ENCODE measurements around the gene RNF103. TPM values are rescaled to one million over a fixed set of nuclear protein-coding genes. Genes with fewer than 3 reads are reported as not detected.
"Not testable (repeated sequence)": the region's sequence is repeated elsewhere in the genome, so short reads cannot be mapped to it uniquely, and the experiment has no call there.

The RNF103 gene
- total RNA-seq = 10 to 100 TPM in 1 of 2 experiments, 1 to 10 TPM in 1; 8.4 to 10.0 TPM

GRCh38 chr2:86623494-86624266 lies at the start of gene RNF103:
Gene RNF103 (minus strand): TSS chr2:86623865. CDS start chr2:86622886, 979 bp downstream.
- H3K36me3 Mint-ChIP-seq (ENCODE audit: low read depth) = peaks cover 15% of the 10 kb centered on the region
- H3K4me3 Mint-ChIP-seq = peak within 1 kb of the TSS; percentile 95
- DNase-seq = peak; percentile 96
- H3K27ac Mint-ChIP-seq = peak within 1 kb of the TSS; percentile 96
- ChIA-PET CTCF (interaction anchor here (1.3 kb wide), 1 partner anchor 141 kb away, joined by 4 read pairs; no protein-coding TSS in a partner anchor), POLR2A (interaction anchor here (0.6 to 2.4 kb wide), 2 partner anchors 105 to 183 kb away, joined by 3 to 16 read pairs; partner anchors contain the start of gene KDM3A)
- intact Hi-C loops (cut with DNase I, micrococcal nuclease) = loop anchor here (1.0 to 5.0 kb wide), 8 partner anchors 39 to 516 kb away; partner anchors contain the start of genes CHMP3 (in 2 of the 2), KDM3A (in 2 of the 2), IMMT (in 1 of the 2) and POLR1A (in 1 of the 2)
- ATAC-seq = peak; percentile 89
- H3K9me3 Mint-ChIP-seq (ENCODE audit: low read depth) = no peaks in the 10 kb centered on the region
- peaks cover 31% of the 10 kb centered on the region for H3K4me1 Mint-ChIP-seq
- H3K27me3 Mint-ChIP-seq = peaks cover 2% of the 10 kb centered on the region

- H3K4me3 Mint-ChIP-seq = no peak overlapping the region
- H3K9me3 Mint-ChIP-seq (ENCODE audit: low read depth) = no peaks in the 10 kb centered on the region
- ATAC-seq (no peak), DNase-seq (no peak)
- intact Hi-C loops (cut with DNase I, micrococcal nuclease) = no loop called here
- no peaks in the 10 kb centered on the region for H3K4me1 Mint-ChIP-seq
- H3K36me3 Mint-ChIP-seq (ENCODE audit: low read depth) = no peaks in the 10 kb centered on the region
- ChIA-PET CTCF (no interaction called here), POLR2A (no interaction called here)
- no peak overlapping the region for H3K27ac Mint-ChIP-seq
- no peaks in the 10 kb centered on the region for H3K27me3 Mint-ChIP-seq
Measured at GRCh38 chr2:86673011-86673410, 49.3 kb upstream of the RNF103 start.

GRCh38 chr2:86672027-86672545 lies 48.4 kb upstream of the RNF103 start:
- H3K27me3 Mint-ChIP-seq = no peaks in the 10 kb centered on the region
- ChIA-PET CTCF (no interaction called here), POLR2A (no interaction called here)
- no peak overlapping the region for H3K27ac Mint-ChIP-seq
- no peaks in the 10 kb centered on the region for H3K9me3 Mint-ChIP-seq (ENCODE audit: low read depth)
- H3K4me1 Mint-ChIP-seq = no peaks in the 10 kb centered on the region
- no peak overlapping the region for H3K4me3 Mint-ChIP-seq
- ATAC-seq (no peak), DNase-seq (no peak)
- intact Hi-C loops (cut with DNase I, micrococcal nuclease) = no loop called here
- H3K36me3 Mint-ChIP-seq (ENCODE audit: low read depth) = no peaks in the 10 kb centered on the region

GRCh38 chr2:86671337-86671981 lies 47.8 kb upstream of the RNF103 start:
- Mint-ChIP-seq H3K27ac (no peak overlapping the region), H3K4me3 (no peak overlapping the region), H3K36me3 (ENCODE audit: low read depth) (no peaks in the 10 kb centered on the region), H3K27me3 (no peaks in the 10 kb centered on the region), H3K4me1 (no peaks in the 10 kb centered on the region), H3K9me3 (ENCODE audit: low read depth) (no peaks in the 10 kb centered on the region)
- ChIA-PET POLR2A (no interaction called here), CTCF (no interaction called here)
- ATAC-seq = no peak
- no peak for DNase-seq
- intact Hi-C loops (cut with DNase I, micrococcal nuclease) = no loop called here

- ATAC-seq; H3K4me1 Mint-ChIP-seq; H3K9me3 Mint-ChIP-seq (ENCODE audit: low read depth); H3K36me3 Mint-ChIP-seq (ENCODE audit: low read depth); H3K27ac Mint-ChIP-seq; H3K27me3 Mint-ChIP-seq; POLR2A ChIA-PET; intact Hi-C loops (cut with DNase I, micrococcal nuclease); CTCF ChIA-PET; H3K4me3 Mint-ChIP-seq; DNase-seq: not testable (repeated sequence)
Measured at GRCh38 chr2:86669323-86669722, 45.7 kb upstream of the RNF103 start.

GRCh38 chr2:86661333-86661732 lies 37.7 kb upstream of the RNF103 start:
- H3K27ac Mint-ChIP-seq = no peak overlapping the region
- H3K4me3 Mint-ChIP-seq = no peak overlapping the region
- DNase-seq = peak; percentile 27
- POLR2A ChIA-PET = no interaction called here
- ATAC-seq = no peak
- H3K9me3 Mint-ChIP-seq (ENCODE audit: low read depth) = peaks cover 7% of the 10 kb centered on the region
- H3K4me1 Mint-ChIP-seq = no peaks in the 10 kb centered on the region
- no peaks in the 10 kb centered on the region for H3K36me3 Mint-ChIP-seq (ENCODE audit: low read depth)
- no peaks in the 10 kb centered on the region for H3K27me3 Mint-ChIP-seq
- CTCF ChIA-PET = no interaction called here
- intact Hi-C loops (cut with DNase I, micrococcal nuclease) = no loop called here

GRCh38 chr2:86650188-86650587 lies 26.5 kb upstream of the RNF103 start:
- CTCF ChIA-PET = no interaction called here
- Mint-ChIP-seq H3K4me1 (no peaks in the 10 kb centered on the region), H3K9me3 (ENCODE audit: low read depth) (peaks cover 17% of the 10 kb centered on the region), H3K4me3 (no peak overlapping the region), H3K27me3 (peaks cover 5% of the 10 kb centered on the region), H3K36me3 (ENCODE audit: low read depth) (peaks cover 5% of the 10 kb centered on the region), H3K27ac (no peak overlapping the region)
- ATAC-seq (no peak), DNase-seq (no peak)
- intact Hi-C loops (cut with DNase I, micrococcal nuclease) = loop anchor here in 1 of 2 experiments (5.0 kb wide), 1 partner anchor 37 kb away; no protein-coding TSS in a partner anchor
- POLR2A ChIA-PET = no interaction called here

- Mint-ChIP-seq H3K9me3 (ENCODE audit: low read depth) (peaks cover 17% of the 10 kb centered on the region), H3K36me3 (ENCODE audit: low read depth) (peaks cover 5% of the 10 kb centered on the region), H3K4me3 (no peak overlapping the region), H3K4me1 (no peaks in the 10 kb centered on the region), H3K27me3 (peaks cover 5% of the 10 kb centered on the region), H3K27ac (no peak overlapping the region)
- POLR2A ChIA-PET = no interaction called here
- ATAC-seq (no peak), DNase-seq (no peak)
- intact Hi-C loops (cut with DNase I, micrococcal nuclease) = no loop called here
- CTCF ChIA-PET = no interaction called here
Measured at GRCh38 chr2:86649119-86649947, 25.7 kb upstream of the RNF103 start.

- intact Hi-C loops (cut with DNase I, micrococcal nuclease) = no loop called here
- no peaks in the 10 kb centered on the region for H3K4me1 Mint-ChIP-seq
- ATAC-seq (no peak), DNase-seq (no peak)
- H3K27ac Mint-ChIP-seq = no peak overlapping the region
- H3K4me3 Mint-ChIP-seq = no peak overlapping the region
- peaks cover 5% of the 10 kb centered on the region for H3K36me3 Mint-ChIP-seq (ENCODE audit: low read depth)
- H3K27me3 Mint-ChIP-seq = peaks cover 5% of the 10 kb centered on the region
- ChIA-PET POLR2A (no interaction called here), CTCF (no interaction called here)
- H3K9me3 Mint-ChIP-seq (ENCODE audit: low read depth) = peaks cover 17% of the 10 kb centered on the region
Measured at GRCh38 chr2:86648681-86649080, 25.0 kb upstream of the RNF103 start.

GRCh38 chr2:86646865-86647264 lies 23.2 kb upstream of the RNF103 start:
- CTCF ChIA-PET = no interaction called here
- Mint-ChIP-seq H3K27ac (no peak overlapping the region), H3K36me3 (ENCODE audit: low read depth) (peaks cover 5% of the 10 kb centered on the region)

GRCh38 chr2:86646329-86646728 lies 22.7 kb upstream of the RNF103 start:
- H3K4me3 Mint-ChIP-seq = no peak overlapping the region
- ChIA-PET CTCF (interaction anchor here (0.8 kb wide), 1 partner anchor 470 kb away, joined by 3 read pairs; no protein-coding TSS in a partner anchor), POLR2A (no interaction called here)
- no peak overlapping the region for H3K27ac Mint-ChIP-seq
- H3K36me3 Mint-ChIP-seq (ENCODE audit: low read depth) = peaks cover 5% of the 10 kb centered on the region
- H3K9me3 Mint-ChIP-seq (ENCODE audit: low read depth) = peaks cover 16% of the 10 kb centered on the region
- H3K27me3 Mint-ChIP-seq = peaks cover 5% of the 10 kb centered on the region
- intact Hi-C loops (cut with DNase I, micrococcal nuclease) = no loop called here
- ATAC-seq (no peak), DNase-seq (no peak)
- no peaks in the 10 kb centered on the region for H3K4me1 Mint-ChIP-seq

More at GRCh38 chr2:86646865-86647264, 23.2 kb upstream of the RNF103 start:
- no peaks in the 10 kb centered on the region for H3K4me1 Mint-ChIP-seq
- DNase-seq (no peak), ATAC-seq (no peak)
- POLR2A ChIA-PET = no interaction called here
- no peak overlapping the region for H3K4me3 Mint-ChIP-seq
- peaks cover 5% of the 10 kb centered on the region for H3K27me3 Mint-ChIP-seq
- intact Hi-C loops (cut with DNase I, micrococcal nuclease) = no loop called here
- peaks cover 16% of the 10 kb centered on the region for H3K9me3 Mint-ChIP-seq (ENCODE audit: low read depth)

Data from activated CD4-positive, alpha-beta T cell treated with anti-CD3 and anti-CD28 coated beads for 36 hours (primary cell).